Nasal cavity respiratory epithelium epithelial cell of viscerocranial mucosa (primary cell): Measurements from ENCODE around the gene TREM1. TPM values are rescaled to one million over a fixed set of nuclear protein-coding genes. Genes with fewer than 3 reads are reported as not detected.

Experiments
- total RNA-seq: library from RNA; depleted of rRNA; stranded (reverse); fragments of >200 nt; gene quantifications from 2 replicates; pipeline ENCODE4 v1.2.3, GENCODE V29; 2014

Gene TREM1
- 0.34 and 0.43 TPM in 2 replicates for total RNA-seq

GRCh38 chr6:41286544-41287346 is at the start of gene TREM1:
Gene TREM1 (minus strand): TSS chr6:41286682. CDS start chr6:41286655, 27 bp downstream.

GRCh38 chr6:41335296-41335695 is 48.8 kb upstream of the TREM1 start, which contains the start of gene NCR2:
Gene NCR2 (plus strand): TSS chr6:41335608. CDS start chr6:41335877, 269 bp downstream.

GRCh38 chr6:41228096-41228495 is 58.4 kb downstream of the TREM1 start, which contains the start of gene TREML4:
Gene TREML4 (plus strand): TSS chr6:41228349. CDS start chr6:41228428, 79 bp downstream.

Other genes with a start within 250 kb of the TREM1 start
- gene UNC5CL, start 247.5 kb downstream of the TREM1 start, total RNA-seq: 0.14 and 0.34 TPM in 2 replicates
- gene TSPO2, start 244.2 kb downstream of the TREM1 start, total RNA-seq: not detected in 2 replicates
- gene APOBEC2, start 233.5 kb downstream of the TREM1 start, total RNA-seq: not detected in 2 replicates
- gene OARD1, start 214.3 kb downstream of the TREM1 start, total RNA-seq: 16.4 and 23.2 TPM in 2 replicates
- 34.2 and 44.8 TPM in 2 replicates for gene NFYA, start 213.7 kb downstream of the TREM1 start, total RNA-seq
- gene TREML1, start 132.3 kb downstream of the TREM1 start, total RNA-seq: not detected in 2 replicates
- 0.36 and 1.4 TPM in 2 replicates for gene TREM2, start 123.6 kb downstream of the TREM1 start, total RNA-seq
- under 0.01 TPM in 1 of 2 replicates, not detected in the other for gene TREML2, start 85.5 kb downstream of the TREM1 start, total RNA-seq
- gene TREML4, start 58.3 kb downstream of the TREM1 start, total RNA-seq: not detected in 2 replicates
- gene NCR2, start 48.9 kb upstream of the TREM1 start, total RNA-seq: not detected in 2 replicates